HEK293T (cell line): ENCODE data around the gene LAMA5.

ENCODE experiments used
- CTBP1 ChIP-seq: fragments of 450-650 bp; IDR thresholded peaks from 2 replicates; pipeline ENCODE4 v1.6.1; 2016; ENCODE audit warnings: borderline replicate concordance
- ELF4 ChIP-seq: fragments of 450-650 bp; IDR thresholded peaks from 2 replicates; pipeline ENCODE4 v1.6.1; 2017; ENCODE audit warnings: antibody characterized with exemption
- FOXA1 ChIP-seq: fragments of 450-650 bp; IDR thresholded peaks from 2 replicates; pipeline ENCODE4 v1.6.1; 2016; ENCODE audit warnings: mild to moderate bottlenecking
- FOXM1 ChIP-seq: fragments of 450-650 bp; IDR thresholded peaks from 2 replicates; pipeline ENCODE4 v1.6.1; 2017; ENCODE audit warnings: mild to moderate bottlenecking, borderline replicate concordance
- LEF1 ChIP-seq: fragments of 450-650 bp; IDR thresholded peaks from 2 replicates; pipeline ENCODE4 v1.6.1; 2017; ENCODE audit warnings: mild to moderate bottlenecking, borderline replicate concordance
- SUZ12 ChIP-seq: fragments of 450-650 bp; IDR thresholded peaks from 2 replicates; pipeline ENCODE4 v1.6.1; 2016; ENCODE audit warnings: mild to moderate bottlenecking
- TARDBP ChIP-seq: fragments of 450-650 bp; IDR thresholded peaks from 2 replicates; pipeline ENCODE4 v1.6.1; 2016
- ZNF384 ChIP-seq: fragments of 450-650 bp; IDR thresholded peaks from 2 replicates; pipeline ENCODE4 v1.6.1; 2016

GRCh38 chr20:62349556-62350097 is 17.5 kb downstream of the LAMA5 start:
- TF ChIP-seq CTBP1: no peak
- TF ChIP-seq SUZ12: no peak
- no peak for TF ChIP-seq FOXM1
- TF ChIP-seq LEF1: no peak
- TF ChIP-seq ELF4: no peak
- no peak for TF ChIP-seq TARDBP
- TF ChIP-seq FOXA1: no peak
- no peak for TF ChIP-seq ZNF384
